Coronary artery (tissue), 2 donors: Measurements from ENCODE around the gene PPIL3.

Source experiments
- DNase-seq: peaks from one replicate; pipeline ENCODE4 v3.0.0-alpha.2; 2017; ENCODE audit warnings: low spot score
- H3K27ac ChIP-seq, 2 donors: fragments of 200-600 bp; sonication (generic); one replicate each; pipeline ENCODE4 v1.5.1; 2016 to 2019
- H3K4me3 ChIP-seq: fragments of 200-600 bp; sonication (generic); 2 replicates; pipeline ENCODE4 v1.5.1; 2016; ENCODE audit warnings: mild to moderate bottlenecking, moderate library complexity
- CTCF ChIP-seq: fragments of 200-600 bp; sonication (generic); IDR thresholded peaks from one replicate; pipeline ENCODE4 v1.5.1; 2019; ENCODE audit warnings: antibody characterized with exemption

PPIL3 gene

GRCh38 chr2:200847269-200847668 is 41.6 kb downstream of the PPIL3 start:
- no peak for DNase-seq
- no peak overlapping the region for H3K4me3 ChIP-seq
- no peak overlapping the region for H3K27ac ChIP-seq
- TF ChIP-seq CTCF = no peak

- Histone ChIP-seq H3K4me3 (no peak overlapping the region), H3K27ac (no peak overlapping the region)
- no peak for DNase-seq
- no peak for TF ChIP-seq CTCF
Observed at GRCh38 chr2:200845669-200846325, 43.1 kb downstream of the PPIL3 start.

- DNase-seq = no peak
- TF ChIP-seq CTCF = no peak
- H3K4me3 ChIP-seq = no peak overlapping the region
- no peak overlapping the region for H3K27ac ChIP-seq
Observed at GRCh38 chr2:200845194-200845593, 43.7 kb downstream of the PPIL3 start.

- no peak for TF ChIP-seq CTCF
- Histone ChIP-seq H3K4me3 (no peak overlapping the region), H3K27ac (no peak overlapping the region)
- DNase-seq = no peak
Observed at GRCh38 chr2:200843993-200844948, 44.6 kb downstream of the PPIL3 start.

- no peak for DNase-seq
- no peak overlapping the region for H3K27ac ChIP-seq
- TF ChIP-seq CTCF = no peak
Observed at GRCh38 chr2:200839513-200839912, 49.4 kb downstream of the PPIL3 start.

GRCh38 chr2:200834701-200835100 is 54.2 kb downstream of the PPIL3 start:
- no peak for DNase-seq
- no peak overlapping the region for H3K4me3 ChIP-seq
- TF ChIP-seq CTCF = no peak
- H3K27ac ChIP-seq = no peak overlapping the region

More at GRCh38 chr2:200839513-200839912, 49.4 kb downstream of the PPIL3 start:
- H3K4me3 ChIP-seq = no peak overlapping the region

GRCh38 chr2:200829258-200829655 is 59.6 kb downstream of the PPIL3 start:
- no peak overlapping the region for H3K4me3 ChIP-seq
- no peak for TF ChIP-seq CTCF
- H3K27ac ChIP-seq = no peak overlapping the region
- DNase-seq = no peak
